ENCODE results near the gene ADAMTS17. TPM values are rescaled to one million over a fixed set of nuclear protein-coding genes. Genes with fewer than 3 reads are reported as not detected.

ADAMTS17 gene
- total and polyA plus RNA-seq, 9 of the 15 experiments (the other 6 are each of a cell fraction or from before 2014, with no cell fraction given), result 0.01 to 0.14 (median 0.07) TPM; not detected in 6

DNA sequence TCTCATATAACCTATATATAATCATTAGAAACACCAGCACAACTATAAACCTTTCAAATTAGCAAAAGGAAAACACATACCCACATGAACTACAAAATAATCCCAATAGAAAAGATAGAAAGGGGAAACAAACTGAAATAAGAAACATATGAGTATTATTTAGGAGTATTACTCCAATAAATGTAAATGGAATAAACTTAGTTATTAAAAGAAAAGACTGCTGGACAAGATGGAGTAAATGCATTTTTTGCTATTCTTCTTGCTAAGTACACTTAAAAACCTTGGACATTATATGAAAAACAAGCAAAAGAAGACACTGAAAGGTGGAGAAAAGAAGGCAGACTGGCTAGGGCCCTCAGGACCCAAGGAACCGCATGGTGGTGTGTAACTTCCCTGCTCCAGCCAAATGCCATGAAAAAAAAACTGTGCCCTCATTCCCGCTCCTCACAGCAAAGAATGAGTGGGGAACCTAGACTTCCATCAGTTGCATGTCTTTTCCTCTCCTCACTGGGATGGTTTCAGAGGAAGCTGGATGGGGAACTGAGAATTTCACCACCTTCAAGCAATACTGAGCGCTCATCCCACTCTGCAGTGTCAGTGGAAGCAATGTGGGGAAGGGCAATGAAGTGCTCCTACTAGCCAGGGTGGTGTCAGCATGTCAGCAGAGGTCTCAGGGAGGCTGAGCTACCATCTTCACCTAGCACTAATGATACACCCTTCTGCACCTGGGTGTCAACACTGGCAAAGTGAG is 43.7 kb upstream of the ADAMTS17 start:
- Histone ChIP-seq H3K36me3 (ENCODE audit: control insufficient read depth, insufficient read depth, low read length) (no peaks in the 10 kb centered on the region), H2AFZ (ENCODE audit: low read depth, low read length) (no peak overlapping the region), H3K27me3 (ENCODE audit: control insufficient read depth in 2 of 2, insufficient read depth in 2 of 2, low read length in 2 of 2) (no peaks in the 10 kb centered on the region), H3K4me1 (replicated peaks in 1 of 2; ENCODE audit: control insufficient read depth in 2 of 2, insufficient read depth in 2 of 2, low read length in 2 of 2) (no peaks in the 10 kb centered on the region), H3K9ac (ENCODE audit: insufficient read depth in 1 of 2, low read depth in 2 of 2, low read length in 2 of 2) (no peak overlapping the region), H3K4me2 (ENCODE audit: insufficient read depth, low read length) (no peak overlapping the region), H3K79me2 (ENCODE audit: control insufficient read depth, insufficient read depth, low read length) (no peaks in the 10 kb centered on the region), H3K4me3 (no peak overlapping the region), H4K20me1 (replicated peaks; ENCODE audit: control insufficient read depth, insufficient read depth, low read length) (no peaks in the 10 kb centered on the region), H3K9me3 (replicated peaks; ENCODE audit: control insufficient read depth, insufficient read depth, low read depth, low read length) (no peaks in the 10 kb centered on the region; the same call in 1 of the 2 replicates), H3K27ac (ENCODE audit: extremely low read depth, low read depth, low read length) (no peak overlapping the region), H3K9me1 (ENCODE audit: control insufficient read depth, insufficient read depth, low read length) (no peaks in the 10 kb centered on the region)
- no TSS peak for BruUV-seq (replicated peaks)
- TF ChIP-seq SRSF7 (optimal IDR thresholded peaks at IDR 0.05; ENCODE audit: low read depth, low read length), result no peak
- TF ChIP-seq ZNF354B (CRISPR knock-in tag; IDR thresholded peaks at IDR 0.05), result peak; percentile 81
- TF ChIP-seq, protein P1, sequence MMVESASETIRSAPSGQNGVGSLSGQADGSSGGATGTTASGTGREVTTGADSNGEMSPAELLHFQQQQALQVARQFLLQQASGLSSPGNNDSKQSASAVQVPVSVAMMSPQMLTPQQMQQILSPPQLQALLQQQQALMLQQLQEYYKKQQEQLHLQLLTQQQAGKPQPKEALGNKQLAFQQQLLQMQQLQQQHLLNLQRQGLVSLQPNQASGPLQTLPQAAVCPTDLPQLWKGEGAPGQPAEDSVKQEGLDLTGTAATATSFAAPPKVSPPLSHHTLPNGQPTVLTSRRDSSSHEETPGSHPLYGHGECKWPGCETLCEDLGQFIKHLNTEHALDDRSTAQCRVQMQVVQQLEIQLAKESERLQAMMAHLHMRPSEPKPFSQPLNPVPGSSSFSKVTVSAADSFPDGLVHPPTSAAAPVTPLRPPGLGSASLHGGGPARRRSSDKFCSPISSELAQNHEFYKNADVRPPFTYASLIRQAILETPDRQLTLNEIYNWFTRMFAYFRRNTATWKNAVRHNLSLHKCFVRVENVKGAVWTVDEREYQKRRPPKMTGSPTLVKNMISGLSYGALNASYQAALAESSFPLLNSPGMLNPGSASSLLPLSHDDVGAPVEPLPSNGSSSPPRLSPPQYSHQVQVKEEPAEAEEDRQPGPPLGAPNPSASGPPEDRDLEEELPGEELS (CRISPR knock-in tag; IDR thresholded peaks at IDR 0.05; ENCODE audit: borderline replicate concordance), result no peak
- peak; percentile 92 for TF ChIP-seq ZNF507 (tag; conservative IDR thresholded peaks at IDR 0.05)
- TF ChIP-seq ATF1 (CRISPR knock-in tag; IDR thresholded peaks at IDR 0.05), result no peak
- TF ChIP-seq ATF1 (tag; IDR thresholded peaks at IDR 0.05), result no peak
- FAIRE-seq (no peak), DNase-seq (ENCODE audit: extremely low read depth in 1 of 4, low spot score in 3 of 4) (no peak), ATAC-seq (no peak)
- WGBS (ENCODE audit: insufficient coverage, low coverage, missing lambda C conversion rate), result 0% methylated on average over 3 of the region's 3 CpGs
- intact Hi-C loops (cut with micrococcal nuclease), result no loop called here
- in situ Hi-C loops (cut with MboI), result no loop called here
- ChIA-PET POLR2A (no interaction called here), CTCF (ENCODE audit: low intra/inter-chr PET ratio) (no interaction called here)
